Suprapubic skin (tissue), 4 donors: ENCODE data around the gene CEP192.

ENCODE experiments used
- CTCF ChIP-seq, 2 donors: fragments of 200-600 bp in 1 of 2; fragments of 450-650 bp in 1 of 2; sonication (generic) in 1 of 2; IDR thresholded peaks; one replicate each; pipeline ENCODE4 v1.5.1; 2016 to 2019; ENCODE audit warnings: antibody characterized with exemption in 2 of 2, mild to moderate bottlenecking in 1 of 2, moderate library complexity in 1 of 2
- EP300 ChIP-seq: sonication (generic); formaldehyde crosslinking; IDR thresholded peaks from one replicate; pipeline ENCODE4 v1.6.1; 2017; ENCODE audit warnings: antibody characterized with exemption
- POLR2A ChIP-seq, 2 donors: fragments of 450-650 bp; IDR thresholded peaks; one replicate each; pipeline ENCODE4 v1.6.1; 2017; ENCODE audit warnings: antibody characterized with exemption in 2 of 2, mild to moderate bottlenecking in 2 of 2, moderate library complexity in 2 of 2
- POLR2AphosphoS5 ChIP-seq, 3 donors: sonication (generic); formaldehyde crosslinking; IDR thresholded peaks; one replicate each; pipeline ENCODE4 v1.6.1; 2017; ENCODE audit warnings: antibody characterized with exemption in 3 of 3

GRCh38 chr18:12946549-12947284 is 44.4 kb upstream of the CEP192 start:
- TF ChIP-seq CTCF (IDR thresholded peaks at IDR 0.05) (no peak), EP300 (no peak), POLR2AphosphoS5 (IDR thresholded peaks at IDR 0.05) (no peak), POLR2A (IDR thresholded peaks at IDR 0.05) (no peak)
